DMS 273 (cell line): Measurements from ENCODE around the gene ISM2.
A peak's percentile ranks its signal among the peaks of the same experiment; 100 is the strongest.

Source experiments
- DNase-seq: peaks from one replicate; lab custom pipeline; 2025; ENCODE audit not compliant: unreplicated experiment; lab: John Stamatoyannopoulos, UW

The ISM2 gene

GRCh38 chr14:77469539-77469938 lies 29.1 kb downstream of the ISM2 start:
- peak; percentile 25 for DNase-seq

- DNase-seq: peak; percentile 19
These were observed 29.5 kb downstream of the ISM2 start for GRCh38 chr14:77469067-77469505.

- DNase-seq: peak; percentile 17
These were observed 30.8 kb downstream of the ISM2 start for GRCh38 chr14:77467801-77468200.

- DNase-seq: peak; percentile 88
These were observed 39.4 kb downstream of the ISM2 start for GRCh38 chr14:77459072-77459723.

GRCh38 chr14:77458249-77458950 lies 40.2 kb downstream of the ISM2 start:
- peak; percentile 64 for DNase-seq

- peak; percentile 99 for DNase-seq
These were observed 40.9 kb downstream of the ISM2 start, which contains the start of the genes AHSA1 and VIPAS39 for GRCh38 chr14:77457522-77458248. TSS of gene AHSA1 (plus strand) at chr14:77458093. CDS start at chr14:77458190, 97 bp downstream. TSS of gene VIPAS39 (minus strand) at chr14:77457601. CDS start at chr14:77454102, 3,499 bp downstream.

GRCh38 chr14:77457115-77457521 lies 41.5 kb downstream of the ISM2 start:
- peak; percentile 81 for DNase-seq

- no peak for DNase-seq
These were observed 42.5 kb downstream of the ISM2 start for GRCh38 chr14:77455966-77456640.

- no peak for DNase-seq
These were observed 56.4 kb downstream of the ISM2 start for GRCh38 chr14:77442196-77442595.

- DNase-seq: no peak
These were observed 58.8 kb downstream of the ISM2 start for GRCh38 chr14:77439861-77440260.

- DNase-seq: no peak
These were observed 60.0 kb downstream of the ISM2 start for GRCh38 chr14:77438596-77438995.

GRCh38 chr14:77436042-77436441 lies 62.6 kb downstream of the ISM2 start:
- no peak for DNase-seq

GRCh38 chr14:77426396-77426795 lies 72.2 kb downstream of the ISM2 start:
- DNase-seq: no peak

- no peak for DNase-seq
These were observed 73.8 kb downstream of the ISM2 start for GRCh38 chr14:77424862-77425261.
